ENCODE results near the gene ENO2. TPM values are rescaled to one million over a fixed set of nuclear protein-coding genes. Genes with fewer than 3 reads are reported as not detected.
A peak's percentile ranks its signal among the peaks of the same experiment; 100 is the strongest.
"Not testable (repeated sequence)": the region's sequence is repeated elsewhere in the genome, so short reads cannot be mapped to it uniquely, and the experiment has no call there.

The ENO2 gene
- 8.5 and 13.4 TPM in 2 replicates for total RNA-seq

DNA sequence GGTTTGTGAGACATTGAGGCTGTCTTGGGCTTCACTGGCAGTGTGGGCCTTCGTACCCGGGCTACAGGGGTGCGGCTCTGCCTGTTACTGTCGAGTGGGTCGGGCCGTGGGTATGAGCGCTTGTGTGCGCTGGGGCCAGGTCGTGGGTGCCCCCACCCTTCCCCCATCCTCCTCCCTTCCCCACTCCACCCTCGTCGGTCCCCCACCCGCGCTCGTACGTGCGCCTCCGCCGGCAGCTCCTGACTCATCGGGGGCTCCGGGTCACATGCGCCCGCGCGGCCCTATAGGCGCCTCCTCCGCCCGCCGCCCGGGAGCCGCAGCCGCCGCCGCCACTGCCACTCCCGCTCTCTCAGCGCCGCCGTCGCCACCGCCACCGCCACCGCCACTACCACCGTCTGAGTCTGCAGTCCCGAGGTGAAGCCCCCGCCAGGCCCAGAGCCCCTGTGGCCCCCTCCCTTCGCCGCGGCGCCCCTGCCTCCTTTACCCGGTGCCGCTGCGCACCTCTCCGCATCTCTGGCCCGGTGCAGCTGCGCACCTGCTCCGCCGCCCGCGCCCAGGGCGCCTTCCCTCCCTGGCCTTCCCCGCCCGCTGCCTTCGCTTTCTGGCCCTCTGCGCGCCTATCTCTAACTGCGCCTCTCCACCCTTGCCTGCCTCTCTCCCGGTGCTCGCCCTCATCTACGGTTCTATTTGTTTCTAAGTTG is at the start of gene ENO2:
TSS of gene ENO2 (plus strand) at position 335 of the 701 bp plus-strand sequence. CDS start 1,253 bp downstream, outside the sequence.
- Histone ChIP-seq H3K79me2 (ENCODE audit: insufficient read depth, low read length) (peaks cover 19% of the 10 kb centered on the region), H2AFZ (ENCODE audit: low read length) (peak within 1 kb of the TSS; percentile 88), H3K4me3 (ENCODE audit: insufficient read depth, low read length) (peak within 1 kb of the TSS; percentile 84), H3K4me2 (ENCODE audit: insufficient read depth, low read length) (peak within 1 kb of the TSS; percentile 85), H3K36me3 (ENCODE audit: insufficient read depth, low read length) (peaks cover 6% of the 10 kb centered on the region), H3K27ac (ENCODE audit: low read depth, low read length) (peak within 1 kb of the TSS; percentile 48), H4K20me1 (ENCODE audit: insufficient read depth, low read length) (peaks cover 4% of the 10 kb centered on the region), H3K4me1 (ENCODE audit: insufficient read depth, low read length) (peaks cover 22% of the 10 kb centered on the region), H3K27me3 (ENCODE audit: insufficient read depth, low read length) (no peaks in the 10 kb centered on the region), H3K9me3 (ENCODE audit: low read depth, low read length) (no peaks in the 10 kb centered on the region)
- TF ChIP-seq, protein P1, sequence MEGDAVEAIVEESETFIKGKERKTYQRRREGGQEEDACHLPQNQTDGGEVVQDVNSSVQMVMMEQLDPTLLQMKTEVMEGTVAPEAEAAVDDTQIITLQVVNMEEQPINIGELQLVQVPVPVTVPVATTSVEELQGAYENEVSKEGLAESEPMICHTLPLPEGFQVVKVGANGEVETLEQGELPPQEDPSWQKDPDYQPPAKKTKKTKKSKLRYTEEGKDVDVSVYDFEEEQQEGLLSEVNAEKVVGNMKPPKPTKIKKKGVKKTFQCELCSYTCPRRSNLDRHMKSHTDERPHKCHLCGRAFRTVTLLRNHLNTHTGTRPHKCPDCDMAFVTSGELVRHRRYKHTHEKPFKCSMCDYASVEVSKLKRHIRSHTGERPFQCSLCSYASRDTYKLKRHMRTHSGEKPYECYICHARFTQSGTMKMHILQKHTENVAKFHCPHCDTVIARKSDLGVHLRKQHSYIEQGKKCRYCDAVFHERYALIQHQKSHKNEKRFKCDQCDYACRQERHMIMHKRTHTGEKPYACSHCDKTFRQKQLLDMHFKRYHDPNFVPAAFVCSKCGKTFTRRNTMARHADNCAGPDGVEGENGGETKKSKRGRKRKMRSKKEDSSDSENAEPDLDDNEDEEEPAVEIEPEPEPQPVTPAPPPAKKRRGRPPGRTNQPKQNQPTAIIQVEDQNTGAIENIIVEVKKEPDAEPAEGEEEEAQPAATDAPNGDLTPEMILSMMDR (IDR thresholded peaks at IDR 0.05; ENCODE audit: extremely low read depth, low read depth, low read length) = no peak
- peak; percentile 98 for DNase-seq (ENCODE audit: insufficient read length, low spot score, missing footprints)

DNA sequence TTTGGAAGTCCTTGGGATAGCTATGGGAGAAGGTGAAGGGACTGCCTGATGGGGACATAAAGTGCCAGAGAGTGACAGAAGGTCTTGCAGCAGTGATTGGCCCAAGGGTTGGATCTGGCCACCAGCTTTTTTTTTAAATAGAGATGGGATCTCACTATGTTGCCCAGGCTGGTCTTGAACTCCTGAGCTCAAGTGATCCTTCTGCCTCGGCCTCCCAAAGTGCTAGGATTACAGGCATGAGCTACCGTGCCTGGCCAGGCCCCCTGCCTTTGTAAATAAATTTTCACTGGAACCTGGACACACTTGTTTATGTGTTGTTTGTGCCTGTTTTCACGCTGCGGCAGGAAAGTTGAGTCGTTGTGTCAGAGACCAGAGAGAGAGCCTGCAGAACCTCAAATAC is 49.1 kb upstream of the ENO2 start:
- H3K36me3 ChIP-seq (ENCODE audit: insufficient read depth, low read length) = peaks cover 59% of the 10 kb centered on the region
- not testable (repeated sequence) for DNase-seq (ENCODE audit: insufficient read length, low spot score, missing footprints)

DNA sequence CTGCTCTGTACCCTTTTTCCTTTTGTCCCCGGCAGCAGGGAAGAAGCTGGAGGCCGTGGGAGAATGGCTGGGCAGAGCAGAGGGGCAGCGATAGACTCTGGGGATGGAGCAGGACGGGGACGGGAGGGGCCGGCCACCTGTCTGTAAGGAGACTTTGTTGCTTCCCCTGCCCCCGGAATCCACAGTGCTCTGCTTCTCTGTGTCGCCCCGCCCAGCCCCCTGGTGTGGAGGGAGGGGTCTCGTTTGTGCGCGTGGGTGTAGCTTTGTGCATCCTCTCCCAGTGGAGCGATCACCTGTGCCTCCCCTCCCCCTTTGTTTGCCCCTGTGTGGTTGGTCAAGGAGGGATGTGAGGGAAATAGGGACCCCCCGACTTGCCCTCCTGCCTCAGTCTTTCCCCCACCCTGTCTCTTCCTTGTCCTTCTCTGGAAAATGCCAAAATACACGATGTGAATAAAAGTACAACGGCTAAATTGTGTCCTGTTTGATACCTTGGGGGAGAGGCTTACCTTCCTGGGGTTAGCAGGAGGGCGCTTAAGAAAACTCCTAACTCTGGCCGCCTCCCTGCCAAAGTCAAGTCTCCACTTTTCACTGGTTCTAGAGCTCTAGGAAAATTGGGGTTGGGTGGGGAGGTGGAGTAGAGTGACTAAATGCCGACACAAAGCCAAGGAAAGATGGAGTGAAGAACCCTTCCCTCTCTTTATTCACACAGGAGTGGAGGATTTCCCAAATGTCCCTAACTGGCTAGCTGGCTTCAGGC is 48.0 kb upstream of the ENO2 start:
- TF ChIP-seq, protein P1 (IDR thresholded peaks at IDR 0.05; ENCODE audit: extremely low read depth, low read depth, low read length) = no peak
- H3K79me2 ChIP-seq (ENCODE audit: insufficient read depth, low read length) = peaks cover 38% of the 10 kb centered on the region
- no peak overlapping the region for H2AFZ ChIP-seq (ENCODE audit: low read length)
- peaks cover 57% of the 10 kb centered on the region for H3K36me3 ChIP-seq (ENCODE audit: insufficient read depth, low read length)
- H4K20me1 ChIP-seq (ENCODE audit: insufficient read depth, low read length) = peaks cover 33% of the 10 kb centered on the region
- peaks cover 32% of the 10 kb centered on the region for H3K4me1 ChIP-seq (ENCODE audit: insufficient read depth, low read length)
- peak; percentile 87 for DNase-seq (ENCODE audit: insufficient read length, low spot score, missing footprints)
- no peaks in the 10 kb centered on the region for H3K9me3 ChIP-seq (ENCODE audit: low read depth, low read length)
- no peaks in the 10 kb centered on the region for H3K27me3 ChIP-seq (ENCODE audit: insufficient read depth, low read length)
- peak overlapping the region; percentile 52 for H3K27ac ChIP-seq (ENCODE audit: low read depth, low read length)
- H3K4me2 ChIP-seq (ENCODE audit: insufficient read depth, low read length) = peak overlapping the region; percentile 88
- peak overlapping the region; percentile 81 for H3K4me3 ChIP-seq (ENCODE audit: insufficient read depth, low read length)

More for the DNA sequence above, 49.1 kb upstream of the ENO2 start:
- not testable (repeated sequence) for H3K27me3 ChIP-seq (ENCODE audit: insufficient read depth, low read length); H3K9me3 ChIP-seq (ENCODE audit: low read depth, low read length); H3K27ac ChIP-seq (ENCODE audit: low read depth, low read length); H3K4me2 ChIP-seq (ENCODE audit: insufficient read depth, low read length); H2AFZ ChIP-seq (ENCODE audit: low read length); H3K4me3 ChIP-seq (ENCODE audit: insufficient read depth, low read length)
- Histone ChIP-seq H3K79me2 (ENCODE audit: insufficient read depth, low read length) (peaks cover 29% of the 10 kb centered on the region), H4K20me1 (ENCODE audit: insufficient read depth, low read length) (peaks cover 25% of the 10 kb centered on the region), H3K4me1 (ENCODE audit: insufficient read depth, low read length) (peaks cover 32% of the 10 kb centered on the region)

DNA sequence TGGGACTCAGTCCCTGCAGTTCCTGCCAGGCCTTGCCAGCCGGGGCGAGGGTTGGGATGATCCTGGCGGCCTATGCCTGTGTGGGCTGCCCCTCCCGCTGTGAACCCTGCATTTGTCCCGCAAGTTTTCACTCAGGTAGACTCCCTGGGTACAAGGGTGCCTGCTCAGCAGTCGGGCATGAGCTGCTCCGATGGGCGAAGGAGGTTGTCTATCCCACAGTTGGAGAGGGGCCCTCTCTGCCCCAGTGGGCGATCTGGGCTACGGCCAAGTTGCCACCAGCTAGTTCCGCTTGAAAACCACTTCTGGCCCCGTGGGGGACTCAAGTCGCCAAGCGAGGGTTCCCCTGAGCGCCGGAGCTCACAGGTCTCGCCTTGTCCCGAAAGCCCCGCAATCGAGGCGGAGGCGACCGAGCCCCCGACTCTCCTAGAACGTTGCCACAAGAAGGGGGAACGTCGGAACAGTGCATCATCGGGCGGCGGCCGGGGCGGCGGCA is 47.4 kb upstream of the ENO2 start:
- H3K4me1 ChIP-seq (ENCODE audit: insufficient read depth, low read length) = peaks cover 36% of the 10 kb centered on the region
- peaks cover 44% of the 10 kb centered on the region for H3K79me2 ChIP-seq (ENCODE audit: insufficient read depth, low read length)
- H4K20me1 ChIP-seq (ENCODE audit: insufficient read depth, low read length) = peaks cover 39% of the 10 kb centered on the region
- H3K27me3 ChIP-seq (ENCODE audit: insufficient read depth, low read length) = no peaks in the 10 kb centered on the region
- no peaks in the 10 kb centered on the region for H3K9me3 ChIP-seq (ENCODE audit: low read depth, low read length)
- DNase-seq (ENCODE audit: insufficient read length, low spot score, missing footprints) = no peak
- peak overlapping the region; percentile 88 for H3K4me2 ChIP-seq (ENCODE audit: insufficient read depth, low read length)
- H2AFZ ChIP-seq (ENCODE audit: low read length) = peak overlapping the region; percentile 76
- H3K4me3 ChIP-seq (ENCODE audit: insufficient read depth, low read length) = peak overlapping the region; percentile 81
- peaks cover 51% of the 10 kb centered on the region for H3K36me3 ChIP-seq (ENCODE audit: insufficient read depth, low read length)
- H3K27ac ChIP-seq (ENCODE audit: low read depth, low read length) = peak overlapping the region; percentile 52
- TF ChIP-seq, protein P1 (IDR thresholded peaks at IDR 0.05; ENCODE audit: extremely low read depth, low read depth, low read length) = no peak
